Measurements from ENCODE around the gene CREG1.
A peak's percentile ranks its signal among the peaks of the same experiment; 100 is the strongest.
"Not testable (repeated sequence)": the region's sequence is repeated elsewhere in the genome, so short reads cannot be mapped to it uniquely, and the experiment has no call there.

Gene CREG1

GRCh38 chr1:167563579-167564246 lies 10.2 kb upstream of the CREG1 start:
- no peak for DNase-seq (ENCODE audit: low spot score)

GRCh38 chr1:167562702-167563101 lies 9.1 kb upstream of the CREG1 start:
- peak; percentile 27 for DNase-seq (ENCODE audit: low spot score)

- DNase-seq (ENCODE audit: low spot score) = no peak
These were observed 8.2 kb upstream of the CREG1 start for GRCh38 chr1:167561753-167562152.

GRCh38 chr1:167555971-167556714 lies 2.6 kb upstream of the CREG1 start:
- peak; percentile 73 for DNase-seq (ENCODE audit: low spot score)

GRCh38 chr1:167555072-167555471 lies 1.5 kb upstream of the CREG1 start:
- not testable (repeated sequence) for DNase-seq (ENCODE audit: low spot score)

- no peak for DNase-seq (ENCODE audit: low spot score)
These were observed 642 bp upstream of the CREG1 start for GRCh38 chr1:167554028-167554779.

GRCh38 chr1:167551362-167551761 lies 2.2 kb downstream of the CREG1 start:
- DNase-seq (ENCODE audit: low spot score) = no peak

GRCh38 chr1:167548059-167548932 lies 5.3 kb downstream of the CREG1 start:
- peak; percentile 65 for DNase-seq (ENCODE audit: low spot score)

GRCh38 chr1:167546935-167547334 lies 6.6 kb downstream of the CREG1 start:
- DNase-seq (ENCODE audit: low spot score) = no peak

GRCh38 chr1:167545349-167545748 lies 8.2 kb downstream of the CREG1 start:
- DNase-seq (ENCODE audit: low spot score) = no peak

GRCh38 chr1:167544447-167545093 lies 9.0 kb downstream of the CREG1 start:
- no peak for DNase-seq (ENCODE audit: low spot score)

- no peak for DNase-seq (ENCODE audit: low spot score)
These were observed 10.2 kb downstream of the CREG1 start for GRCh38 chr1:167543199-167543990.

GRCh38 chr1:167542109-167543032 lies 11.2 kb downstream of the CREG1 start:
- no peak for DNase-seq (ENCODE audit: low spot score)

GRCh38 chr1:167541610-167542009 lies 12.0 kb downstream of the CREG1 start:
- DNase-seq (ENCODE audit: low spot score) = no peak

GRCh38 chr1:167541003-167541402 lies 12.6 kb downstream of the CREG1 start:
- DNase-seq (ENCODE audit: low spot score) = no peak

GRCh38 chr1:167538657-167539056 lies 14.9 kb downstream of the CREG1 start:
- DNase-seq (ENCODE audit: low spot score) = peak; percentile 27

GRCh38 chr1:167533851-167534300 lies 19.7 kb downstream of the CREG1 start:
- peak; percentile 90 for DNase-seq (ENCODE audit: low spot score)

GRCh38 chr1:167532964-167533824 lies 20.4 kb downstream of the CREG1 start:
- no peak for DNase-seq (ENCODE audit: low spot score)

Data from AG20443 (cell line).